RWPE1 (cell line): ENCODE measurements around the gene FUBP1.

Experiments
- CTCF ChIA-PET: fragments of 350-600 bp; sonication (Branson Sonifier 250); formaldehyde crosslinking; extraction: SDS; loops from one replicate; lab custom pipeline; 2021; lab: Yijun Ruan, JAX
- POLR2A ChIA-PET: fragments of 400-600 bp; formaldehyde crosslinking; extraction: SDS; loops from one replicate; lab custom pipeline; 2020; ENCODE audit warnings: antibody characterized with exemption; ENCODE audit not compliant: low non-redundant PET; lab: Yijun Ruan, JAX
- DNase-seq: peaks from one replicate; pipeline ENCODE4 v3.0.0; 2012; ENCODE audit warnings: low spot score
- H3K27ac ChIP-seq: fragments of 450-650 bp; 2 replicates; pipeline ENCODE4 v1.5.1; 2017
- CTCF ChIP-seq: fragments of 450-650 bp; conservative IDR thresholded peaks from 2 replicates; pipeline ENCODE4 v1.5.1; 2017; ENCODE audit warnings: low read depth, mild to moderate bottlenecking

FUBP1 gene

DNA sequence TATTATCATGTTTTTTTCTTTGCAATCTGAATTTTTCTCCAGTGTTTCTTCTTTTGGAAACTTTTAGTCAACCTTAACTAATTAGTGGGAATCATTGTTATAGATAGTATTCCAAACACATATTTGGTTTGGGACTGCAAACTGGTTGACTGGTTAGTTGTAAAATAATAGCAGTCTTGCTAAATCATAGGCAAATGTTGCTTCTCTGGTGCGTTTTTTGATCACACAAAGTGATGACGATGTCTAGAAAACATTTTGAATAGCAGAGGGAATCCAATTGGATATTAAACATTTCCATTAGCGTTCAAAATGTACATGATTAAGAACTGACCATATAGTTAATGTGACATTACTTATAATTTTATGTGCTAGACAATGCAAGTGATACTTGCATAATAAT lies 30.4 kb upstream of the FUBP1 start:
- DNase-seq, result no peak
- no peak for TF ChIP-seq CTCF
- ChIA-PET POLR2A (no interaction called here), CTCF (interaction anchor here (0.5 to 1.3 kb wide), 2 partner anchors 10 to 40 kb away, joined by 3 read pairs; no protein-coding TSS in a partner anchor)
- H3K27ac ChIP-seq, result no peak overlapping the region

DNA sequence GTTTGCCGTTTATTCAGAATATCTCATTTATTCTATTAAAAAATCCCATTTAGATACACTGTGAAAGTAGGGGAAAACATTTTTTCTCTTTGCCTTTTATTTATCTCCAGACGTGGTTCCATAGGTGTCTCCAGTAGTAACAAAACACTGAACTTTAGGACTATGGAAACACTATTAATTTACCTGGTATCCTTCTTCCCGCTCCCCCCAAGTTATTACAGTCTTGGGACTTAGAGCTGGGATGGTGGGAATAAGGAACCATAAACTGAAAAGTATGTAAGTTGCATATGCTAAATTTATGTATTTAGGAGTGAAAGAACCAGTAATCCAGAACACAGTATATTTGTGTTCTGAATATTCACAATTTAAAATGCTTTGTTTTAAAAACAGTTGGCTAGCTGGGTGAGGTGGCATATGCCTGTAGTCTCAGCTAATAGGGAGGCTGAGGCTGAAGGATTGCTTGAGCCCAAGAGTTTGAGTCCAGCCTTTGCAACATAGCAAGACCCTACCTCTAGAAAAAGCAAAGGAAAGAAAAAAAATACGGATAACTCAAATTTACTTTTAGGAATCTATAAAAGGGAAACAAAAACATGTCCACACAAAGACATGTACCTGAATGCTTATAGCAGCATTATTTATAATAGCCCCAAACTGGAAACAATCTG lies 28.9 kb upstream of the FUBP1 start:
- POLR2A ChIA-PET, result no interaction called here
- no peak overlapping the region for H3K27ac ChIP-seq
- DNase-seq, result no peak
- CTCF ChIA-PET, result no interaction called here
- no peak for TF ChIP-seq CTCF

- H3K27ac ChIP-seq, result no peak overlapping the region
- DNase-seq, result no peak
- ChIA-PET POLR2A (no interaction called here), CTCF (interaction anchor here (1.8 kb wide), 1 partner anchor 108 kb away, joined by 12 read pairs; no protein-coding TSS in a partner anchor)
- TF ChIP-seq CTCF, result no peak
Measured at GRCh38 chr1:78006521-78006920, 27.6 kb upstream of the FUBP1 start.

DNA sequence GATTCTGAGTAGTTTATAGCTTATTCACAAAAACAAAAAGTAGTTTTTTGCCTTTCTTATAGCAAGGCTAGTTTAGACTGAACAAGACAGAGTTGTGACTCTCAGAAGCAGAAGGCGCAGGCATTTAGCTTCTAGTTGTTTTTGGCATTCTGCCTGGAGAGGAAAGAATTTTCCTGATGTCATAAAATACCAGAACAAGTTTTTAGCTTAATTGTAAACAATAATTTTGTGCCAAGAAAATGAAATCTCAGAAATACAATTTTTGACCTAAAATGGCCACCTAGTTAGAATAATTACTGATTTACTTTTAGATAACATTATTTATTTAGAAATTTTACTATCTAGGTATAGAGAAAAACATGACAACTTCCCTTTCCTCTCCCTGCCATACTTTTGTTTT lies 26.9 kb upstream of the FUBP1 start:
- POLR2A ChIA-PET, result no interaction called here
- CTCF ChIA-PET, result interaction anchor here (0.6 to 1.8 kb wide), 4 partner anchors 9 to 201 kb away, joined by 3 to 12 read pairs (median 4); no protein-coding TSS in a partner anchor
- no peak overlapping the region for H3K27ac ChIP-seq
- peak; percentile 35 for DNase-seq
- TF ChIP-seq CTCF, result no peak

- POLR2A ChIA-PET, result interaction anchor here (1.8 kb wide), 1 partner anchor 108 kb away, joined by 19 read pairs; no protein-coding TSS in a partner anchor
- no peak for TF ChIP-seq CTCF
- DNase-seq, result no peak
- CTCF ChIA-PET, result interaction anchor here (0.6 to 1.8 kb wide), 6 partner anchors 10 to 201 kb away, joined by 3 to 12 read pairs (median 4); no protein-coding TSS in a partner anchor
- H3K27ac ChIP-seq, result no peak overlapping the region
Measured at GRCh38 chr1:78005448-78005722, 26.5 kb upstream of the FUBP1 start.

DNA sequence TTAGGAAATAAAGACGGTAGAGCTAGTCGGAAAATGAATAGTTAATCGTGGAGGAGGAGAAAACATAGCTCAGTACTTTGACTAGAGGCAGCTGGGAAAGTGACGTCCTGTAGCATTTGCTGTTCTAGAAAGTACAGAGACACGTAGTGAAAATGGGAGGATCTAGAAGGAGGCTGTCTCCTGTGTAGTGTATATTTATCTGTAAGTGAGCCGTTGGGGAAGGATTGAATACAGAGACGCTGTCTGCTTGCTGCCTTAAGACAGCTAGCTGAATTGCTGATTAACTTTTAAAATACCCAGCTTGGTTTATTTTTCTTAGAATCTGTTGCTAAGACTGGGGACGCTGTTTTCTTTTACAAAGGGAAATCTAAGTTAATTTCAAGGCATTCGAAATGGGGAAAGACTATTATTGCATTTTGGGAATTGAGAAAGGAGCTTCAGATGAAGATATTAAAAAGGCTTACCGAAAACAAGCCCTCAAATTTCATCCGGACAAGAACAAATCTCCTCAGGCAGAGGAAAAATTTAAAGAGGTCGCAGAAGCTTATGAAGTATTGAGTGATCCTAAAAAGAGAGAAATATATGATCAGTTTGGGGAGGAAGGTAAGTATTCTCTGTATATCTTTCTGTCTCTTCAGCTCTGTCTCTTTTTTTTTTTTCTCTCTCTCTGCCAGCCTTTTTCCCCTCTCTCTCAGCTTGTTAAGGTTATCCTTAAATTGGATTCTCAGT lies 26.0 kb upstream of the FUBP1 start, which contains the start of gene DNAJB4:
Gene DNAJB4, plus strand, starts transcription at position 221 of the 729 bp plus-strand sequence. Its CDS starts 172 bp downstream, at position 393.
- H3K27ac ChIP-seq, result no peak within 1 kb of the TSS
- CTCF ChIA-PET, result interaction anchor here (0.6 to 1.8 kb wide), 4 partner anchors 10 to 110 kb away, joined by 3 to 12 read pairs (median 4); no protein-coding TSS in a partner anchor
- no peak for TF ChIP-seq CTCF
- DNase-seq, result peak; percentile 83
- POLR2A ChIA-PET, result interaction anchor here (0.8 to 1.8 kb wide), 3 partner anchors 26 to 189 kb away, joined by 3 to 19 read pairs (median 3); no protein-coding TSS in a partner anchor
